ENCODE results near the gene SHLD2. TPM values are rescaled to one million over a fixed set of nuclear protein-coding genes. Genes with fewer than 3 reads are reported as not detected.
A peak's percentile ranks its signal among the peaks of the same experiment; 100 is the strongest.

Gene SHLD2
- 13.2 and 13.4 TPM in 2 replicates for polyA plus RNA-seq (2013)

DNA sequence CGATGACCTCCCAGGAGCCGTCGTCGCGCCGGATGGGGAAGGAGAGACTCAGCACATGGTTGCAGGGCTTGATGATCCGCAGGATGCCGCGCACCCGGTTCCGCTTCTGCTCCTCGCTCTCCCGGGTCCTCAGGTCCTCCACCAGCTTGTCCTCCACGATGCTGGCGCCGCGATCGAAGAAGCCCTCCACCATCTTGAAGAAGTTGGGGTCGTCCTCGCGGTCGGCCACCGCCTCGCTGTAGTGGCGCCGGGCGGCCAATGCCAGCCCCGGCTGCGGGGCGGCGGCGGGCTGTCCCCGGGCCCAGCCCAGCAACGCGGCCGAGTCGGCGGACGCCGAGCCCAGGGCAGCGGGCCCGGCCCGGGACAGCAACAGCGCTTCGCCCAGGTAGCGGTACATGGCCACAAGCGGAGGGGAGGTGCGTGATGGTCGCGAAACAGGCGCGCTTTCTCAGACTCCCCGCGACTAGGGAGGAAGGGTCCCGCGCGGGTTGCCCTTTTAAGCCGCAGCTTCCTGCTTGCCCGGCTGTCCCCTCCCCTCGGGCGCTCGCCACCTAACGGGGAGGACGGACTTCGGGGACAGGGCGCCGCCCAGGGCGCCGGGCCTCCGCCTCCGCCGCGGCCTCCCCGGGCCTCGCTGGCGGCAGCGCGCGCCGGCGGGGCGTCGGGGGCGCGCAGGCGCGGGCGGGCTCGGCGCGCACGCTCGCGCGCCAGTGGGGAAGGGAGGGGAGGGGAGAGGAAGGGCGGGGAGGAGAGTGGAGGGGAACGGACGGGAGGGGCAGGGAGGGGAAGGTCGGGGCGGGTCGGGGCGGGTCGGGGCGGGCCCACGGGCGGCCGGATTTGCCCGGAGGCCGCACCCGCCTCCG is at the start of gene SHLD2, which contains the start of gene GLUD1:
TSS of gene SHLD2 (plus strand) at position 834 of the 863 bp plus-strand sequence. CDS start 56,149 bp downstream, outside the sequence.
TSS of gene GLUD1 (minus strand) at position 471 of the 863 bp plus-strand sequence. CDS start at position 397, 74 bp downstream.
- no CpG with 5 or more reads among the region's 111 CpGs for WGBS (ENCODE audit: extremely low coverage, insufficient coverage, insufficient read length)
- Histone ChIP-seq H3K79me2 (ENCODE audit: control insufficient read depth, insufficient read depth, low read length, poor library complexity) (peaks cover 9% of the 10 kb centered on the region), H2BK12ac (ENCODE audit: low read length) (no peak within 1 kb of the TSS), H3K36me3 (ENCODE audit: control insufficient read depth in 1 of 2, insufficient read depth in 2 of 2, low read length in 2 of 2) (peaks cover 1 to 3% of the 10 kb centered on the region in 2 experiments), H3K9ac (ENCODE audit: low read length) (peak within 1 kb of the TSS; percentile 34), H3K14ac (ENCODE audit: low read length) (peak within 1 kb of the TSS; percentile 92), H2AFZ (ENCODE audit: insufficient read depth, low read length, poor library complexity) (peak within 1 kb of the TSS; percentile 92), H3K4me2 (ENCODE audit: low read length) (peak within 1 kb of the TSS; percentile 95), H3K23ac (ENCODE audit: low read length) (no peak within 1 kb of the TSS), H3K18ac (ENCODE audit: low read length) (peak within 1 kb of the TSS; percentile 92), H3K9me3 (ENCODE audit: insufficient read depth, low read depth, low read length) (no peaks in the 10 kb centered on the region), H3K79me1 (ENCODE audit: low read length) (peaks cover 15% of the 10 kb centered on the region), H3K4me1 (ENCODE audit: control insufficient read depth in 1 of 2, insufficient read depth in 2 of 2, low read length in 2 of 2) (peaks cover 0 to 7% of the 10 kb centered on the region in 2 experiments), H4K91ac (ENCODE audit: low read depth, low read length) (peak within 1 kb of the TSS; percentile 88), H3K27me3 (ENCODE audit: insufficient read depth, low read length) (no peaks in the 10 kb centered on the region), H4K12ac (ENCODE audit: low read depth, low read length) (peak within 1 kb of the TSS; percentile 83), H2BK120ac (ENCODE audit: insufficient read depth, low read length, poor library complexity) (peak within 1 kb of the TSS; percentile 70), H3K4me3 (ENCODE audit: low read depth, low read length) (peak within 1 kb of the TSS; percentile 78), H4K8ac (ENCODE audit: low read depth, low read length) (peak within 1 kb of the TSS; percentile 77), H2AK5ac (ENCODE audit: low read length) (no peak within 1 kb of the TSS), H3K4ac (ENCODE audit: low read depth, low read length) (peak within 1 kb of the TSS; percentile 67), H3K27ac (ENCODE audit: low read depth, low read length) (peak within 1 kb of the TSS; percentile 89), H2BK5ac (ENCODE audit: low read depth, low read length, poor library complexity) (peak within 1 kb of the TSS; percentile 91)
- peak; percentile 75 to 91 for DNase-seq

DNA sequence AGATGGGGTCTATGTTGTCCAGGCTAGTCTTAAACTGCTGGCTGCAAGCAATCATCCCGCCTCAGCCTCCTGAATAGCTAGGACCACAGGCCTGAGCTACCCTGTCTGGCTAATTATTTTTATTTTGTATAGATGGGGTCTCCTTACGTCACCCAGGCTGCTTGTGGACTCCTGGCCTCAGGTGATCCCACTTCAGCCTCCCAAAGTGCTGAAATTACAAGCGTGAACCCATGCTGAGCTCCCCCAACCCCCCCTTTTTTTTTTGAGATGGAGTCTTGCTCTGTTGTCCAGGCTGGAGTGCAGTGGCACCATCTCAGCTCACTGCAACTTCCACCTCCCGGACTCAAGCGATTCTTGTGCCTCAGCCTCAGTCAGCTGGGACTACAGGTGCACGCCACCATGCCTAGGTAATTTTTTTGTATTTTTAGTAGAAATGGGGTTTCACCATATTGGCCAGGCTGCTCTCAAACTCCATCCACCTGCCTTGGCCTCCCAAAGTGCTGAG is 49.5 kb upstream of the SHLD2 start:
- Histone ChIP-seq H3K79me1 (ENCODE audit: low read length) (no peaks in the 10 kb centered on the region), H4K91ac (ENCODE audit: low read depth, low read length) (no peak overlapping the region), H3K23ac (ENCODE audit: low read length) (no peak overlapping the region), H2BK12ac (ENCODE audit: low read length) (no peak overlapping the region), H3K4me1 (ENCODE audit: control insufficient read depth in 1 of 2, insufficient read depth in 2 of 2, low read length in 2 of 2) (no peaks in the 10 kb centered on the region), H4K12ac (ENCODE audit: low read depth, low read length) (no peak overlapping the region), H3K79me2 (ENCODE audit: control insufficient read depth, insufficient read depth, low read length, poor library complexity) (no peaks in the 10 kb centered on the region), H3K14ac (ENCODE audit: low read length) (no peak overlapping the region), H3K4me2 (ENCODE audit: low read length) (no peak overlapping the region), H3K9ac (ENCODE audit: low read length) (no peak overlapping the region), H2AK5ac (ENCODE audit: low read length) (no peak overlapping the region), H3K9me3 (ENCODE audit: insufficient read depth, low read depth, low read length) (no peaks in the 10 kb centered on the region), H3K27me3 (ENCODE audit: insufficient read depth, low read length) (no peaks in the 10 kb centered on the region), H2BK120ac (ENCODE audit: insufficient read depth, low read length, poor library complexity) (no peak overlapping the region), H3K4me3 (ENCODE audit: low read depth, low read length) (no peak overlapping the region), H3K36me3 (ENCODE audit: control insufficient read depth in 1 of 2, insufficient read depth in 2 of 2, low read length in 2 of 2) (peaks cover 3 to 4% of the 10 kb centered on the region in 2 experiments), H2BK5ac (ENCODE audit: low read depth, low read length, poor library complexity) (no peak overlapping the region), H3K27ac (ENCODE audit: low read depth, low read length) (no peak overlapping the region), H4K8ac (ENCODE audit: low read depth, low read length) (no peak overlapping the region), H3K18ac (ENCODE audit: low read length) (no peak overlapping the region), H2AFZ (ENCODE audit: insufficient read depth, low read length, poor library complexity) (no peak overlapping the region), H3K4ac (ENCODE audit: low read depth, low read length) (no peak overlapping the region)
- no peak for DNase-seq
- WGBS (ENCODE audit: extremely low coverage, insufficient coverage, insufficient read length) = no CpG with 5 or more reads among the region's 6 CpGs

DNA sequence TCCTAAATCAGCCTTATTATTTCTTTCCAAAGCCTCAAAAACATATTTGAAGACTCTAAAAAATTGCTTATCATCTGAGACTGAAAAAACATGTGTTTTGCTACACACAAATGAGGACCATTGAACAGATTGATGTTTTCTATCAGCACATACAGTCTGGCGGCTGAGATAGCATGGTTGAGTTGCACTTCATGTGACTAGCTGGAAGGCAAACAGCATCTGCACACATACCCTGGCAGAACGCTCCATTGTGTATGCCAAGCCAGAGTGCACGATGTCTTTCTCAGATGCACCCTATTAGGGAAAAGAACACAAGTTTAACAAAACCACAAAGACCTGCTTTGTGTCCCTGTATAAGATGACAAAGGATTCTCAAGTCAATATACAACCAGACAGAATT is 41.9 kb upstream of the SHLD2 start:
- Histone ChIP-seq H3K9me3 (ENCODE audit: insufficient read depth, low read depth, low read length) (no peaks in the 10 kb centered on the region), H3K27me3 (ENCODE audit: insufficient read depth, low read length) (no peaks in the 10 kb centered on the region), H2BK5ac (ENCODE audit: low read depth, low read length, poor library complexity) (no peak overlapping the region), H4K8ac (ENCODE audit: low read depth, low read length) (no peak overlapping the region), H2AK5ac (ENCODE audit: low read length) (no peak overlapping the region), H3K27ac (ENCODE audit: low read depth, low read length) (no peak overlapping the region), H2AFZ (ENCODE audit: insufficient read depth, low read length, poor library complexity) (no peak overlapping the region), H3K79me1 (ENCODE audit: low read length) (no peaks in the 10 kb centered on the region), H3K14ac (ENCODE audit: low read length) (no peak overlapping the region), H3K36me3 (ENCODE audit: control insufficient read depth in 1 of 2, insufficient read depth in 2 of 2, low read length in 2 of 2) (peaks cover 21 to 27% of the 10 kb centered on the region in 2 experiments), H3K18ac (ENCODE audit: low read length) (no peak overlapping the region), H3K23ac (ENCODE audit: low read length) (no peak overlapping the region), H3K4me3 (ENCODE audit: low read depth, low read length) (no peak overlapping the region), H3K9ac (ENCODE audit: low read length) (no peak overlapping the region), H4K12ac (ENCODE audit: low read depth, low read length) (no peak overlapping the region), H4K91ac (ENCODE audit: low read depth, low read length) (no peak overlapping the region), H2BK12ac (ENCODE audit: low read length) (no peak overlapping the region), H2BK120ac (ENCODE audit: insufficient read depth, low read length, poor library complexity) (no peak overlapping the region), H3K4me1 (ENCODE audit: control insufficient read depth in 1 of 2, insufficient read depth in 2 of 2, low read length in 2 of 2) (no peaks in the 10 kb centered on the region), H3K79me2 (ENCODE audit: control insufficient read depth, insufficient read depth, low read length, poor library complexity) (no peaks in the 10 kb centered on the region), H3K4ac (ENCODE audit: low read depth, low read length) (no peak overlapping the region), H3K4me2 (ENCODE audit: low read length) (no peak overlapping the region)
- DNase-seq = no peak
- no CpG with 5 or more reads among the region's 3 CpGs for WGBS (ENCODE audit: extremely low coverage, insufficient coverage, insufficient read length)

GRCh38 chr10:87053577-87054181 is 41.3 kb upstream of the SHLD2 start:
- no peak overlapping the region for H4K12ac ChIP-seq (ENCODE audit: low read depth, low read length)
- H2BK120ac ChIP-seq (ENCODE audit: insufficient read depth, low read length, poor library complexity) = no peak overlapping the region
- no peak overlapping the region for H3K4me2 ChIP-seq (ENCODE audit: low read length)
- no peaks in the 10 kb centered on the region for H3K27me3 ChIP-seq (ENCODE audit: insufficient read depth, low read length)
- H3K14ac ChIP-seq (ENCODE audit: low read length) = no peak overlapping the region
- no peak overlapping the region for H3K23ac ChIP-seq (ENCODE audit: low read length)
- H3K79me1 ChIP-seq (ENCODE audit: low read length) = no peaks in the 10 kb centered on the region
- DNase-seq = no peak
- no peaks in the 10 kb centered on the region for H3K9me3 ChIP-seq (ENCODE audit: insufficient read depth, low read depth, low read length)
- no CpG with 5 or more reads among the region's 7 CpGs for WGBS (ENCODE audit: extremely low coverage, insufficient coverage, insufficient read length)
- H4K8ac ChIP-seq (ENCODE audit: low read depth, low read length) = no peak overlapping the region
- no peak overlapping the region for H3K4me3 ChIP-seq (ENCODE audit: low read depth, low read length)
- peaks cover 22 to 30% of the 10 kb centered on the region in 2 experiments for H3K36me3 ChIP-seq (ENCODE audit: control insufficient read depth in 1 of 2, insufficient read depth in 2 of 2, low read length in 2 of 2)
- H4K91ac ChIP-seq (ENCODE audit: low read depth, low read length) = no peak overlapping the region
- no peak overlapping the region for H3K4ac ChIP-seq (ENCODE audit: low read depth, low read length)
- H3K9ac ChIP-seq (ENCODE audit: low read length) = no peak overlapping the region
- no peak overlapping the region for H3K27ac ChIP-seq (ENCODE audit: low read depth, low read length)
- no peaks in the 10 kb centered on the region for H3K79me2 ChIP-seq (ENCODE audit: control insufficient read depth, insufficient read depth, low read length, poor library complexity)
- no peak overlapping the region for H2BK5ac ChIP-seq (ENCODE audit: low read depth, low read length, poor library complexity)
- no peak overlapping the region for H2AK5ac ChIP-seq (ENCODE audit: low read length)
- no peak overlapping the region for H2AFZ ChIP-seq (ENCODE audit: insufficient read depth, low read length, poor library complexity)
- no peak overlapping the region for H2BK12ac ChIP-seq (ENCODE audit: low read length)
- no peaks in the 10 kb centered on the region for H3K4me1 ChIP-seq (ENCODE audit: control insufficient read depth in 1 of 2, insufficient read depth in 2 of 2, low read length in 2 of 2)
- H3K18ac ChIP-seq (ENCODE audit: low read length) = no peak overlapping the region
